ENCODE measurements around the gene ZC3HAV1.

DNA sequence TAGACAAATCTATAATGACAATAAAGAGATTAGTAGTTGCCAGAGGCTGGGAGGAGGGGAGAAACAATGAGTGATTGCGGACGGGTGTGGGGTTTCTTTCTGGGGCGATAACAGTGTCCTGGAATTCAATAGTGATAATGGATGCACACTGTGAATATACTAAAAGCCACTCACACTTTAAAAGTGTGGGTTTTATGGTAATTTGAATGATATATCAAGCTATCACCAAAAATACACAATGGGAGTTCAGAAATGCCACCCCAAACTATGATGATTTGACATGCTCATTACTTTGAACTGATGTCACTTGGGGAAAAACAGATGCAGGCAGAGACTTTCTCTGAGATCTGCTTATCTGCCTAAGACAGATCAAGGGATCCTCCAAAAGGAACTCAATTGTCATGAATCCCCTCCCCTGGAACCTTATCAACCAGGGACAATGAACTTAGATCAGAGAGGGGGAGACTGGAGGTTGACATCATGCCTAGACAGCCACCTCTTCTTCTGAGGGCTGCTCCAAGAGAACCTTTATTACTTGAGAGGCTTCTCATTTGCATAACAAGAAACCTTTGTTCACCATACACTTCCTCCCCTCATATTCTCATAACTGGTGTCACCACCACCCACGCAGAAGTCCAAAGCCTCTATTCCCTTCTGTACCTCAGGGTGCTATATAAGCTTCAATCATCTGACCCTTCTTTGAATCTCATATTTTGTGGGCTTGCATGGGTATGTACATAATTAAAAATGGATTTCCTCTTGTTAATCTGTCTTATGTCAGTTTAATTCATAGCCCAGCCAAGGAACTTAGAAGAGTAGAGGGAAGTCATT is 14.8 kb upstream of the ZC3HAV1 start:
- TF ChIP-seq, protein P1, sequence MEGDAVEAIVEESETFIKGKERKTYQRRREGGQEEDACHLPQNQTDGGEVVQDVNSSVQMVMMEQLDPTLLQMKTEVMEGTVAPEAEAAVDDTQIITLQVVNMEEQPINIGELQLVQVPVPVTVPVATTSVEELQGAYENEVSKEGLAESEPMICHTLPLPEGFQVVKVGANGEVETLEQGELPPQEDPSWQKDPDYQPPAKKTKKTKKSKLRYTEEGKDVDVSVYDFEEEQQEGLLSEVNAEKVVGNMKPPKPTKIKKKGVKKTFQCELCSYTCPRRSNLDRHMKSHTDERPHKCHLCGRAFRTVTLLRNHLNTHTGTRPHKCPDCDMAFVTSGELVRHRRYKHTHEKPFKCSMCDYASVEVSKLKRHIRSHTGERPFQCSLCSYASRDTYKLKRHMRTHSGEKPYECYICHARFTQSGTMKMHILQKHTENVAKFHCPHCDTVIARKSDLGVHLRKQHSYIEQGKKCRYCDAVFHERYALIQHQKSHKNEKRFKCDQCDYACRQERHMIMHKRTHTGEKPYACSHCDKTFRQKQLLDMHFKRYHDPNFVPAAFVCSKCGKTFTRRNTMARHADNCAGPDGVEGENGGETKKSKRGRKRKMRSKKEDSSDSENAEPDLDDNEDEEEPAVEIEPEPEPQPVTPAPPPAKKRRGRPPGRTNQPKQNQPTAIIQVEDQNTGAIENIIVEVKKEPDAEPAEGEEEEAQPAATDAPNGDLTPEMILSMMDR (IDR thresholded peaks at IDR 0.05): no peak
- no peak for TF ChIP-seq POLR2AphosphoS5 (IDR thresholded peaks at IDR 0.05)
- TF ChIP-seq POLR2A (IDR thresholded peaks at IDR 0.05): no peak
